Measurements from ENCODE around the gene SETD5.
A peak's percentile ranks its signal among the peaks of the same experiment; 100 is the strongest.

Gene SETD5

DNA sequence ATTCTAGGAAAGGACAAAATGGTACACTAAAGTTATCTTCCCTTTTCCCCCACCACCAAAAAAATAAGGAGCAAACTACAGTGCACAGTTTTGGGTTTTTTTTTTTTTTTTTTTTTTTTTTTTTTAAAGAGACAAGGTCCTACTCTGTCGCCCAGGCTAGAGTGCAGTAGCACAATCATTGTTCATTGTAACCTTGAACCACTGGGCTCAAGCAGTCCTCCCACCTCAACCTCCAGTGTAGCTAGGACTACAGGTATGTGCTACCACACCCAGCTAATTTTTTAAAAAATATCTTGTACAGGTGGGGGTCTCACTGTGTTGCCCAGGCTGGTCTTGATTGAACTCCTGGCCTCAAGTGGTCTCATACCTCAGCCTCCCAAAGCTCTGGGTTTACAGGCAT lies 14.9 kb downstream of the SETD5 start:
- DNase-seq = no peak

DNA sequence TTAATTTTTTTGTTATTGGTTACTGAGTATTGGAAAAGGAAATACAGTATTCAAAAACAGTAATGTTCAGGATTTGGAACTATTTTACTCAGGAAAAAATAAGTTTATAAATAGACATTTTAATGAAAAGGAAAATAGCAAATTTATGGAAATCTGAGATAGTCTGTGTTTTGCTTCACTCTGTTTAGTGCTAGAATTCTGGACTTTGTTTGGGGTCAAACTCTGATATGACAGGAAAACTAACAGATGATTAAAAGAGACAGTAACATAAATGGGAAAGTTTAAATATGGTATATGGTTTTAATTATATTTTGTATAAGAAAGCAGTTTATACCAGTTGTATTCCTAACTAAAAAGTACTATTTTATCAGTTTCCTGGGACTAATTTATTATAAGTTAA lies 17.4 kb downstream of the SETD5 start:
- DNase-seq = no peak

DNA sequence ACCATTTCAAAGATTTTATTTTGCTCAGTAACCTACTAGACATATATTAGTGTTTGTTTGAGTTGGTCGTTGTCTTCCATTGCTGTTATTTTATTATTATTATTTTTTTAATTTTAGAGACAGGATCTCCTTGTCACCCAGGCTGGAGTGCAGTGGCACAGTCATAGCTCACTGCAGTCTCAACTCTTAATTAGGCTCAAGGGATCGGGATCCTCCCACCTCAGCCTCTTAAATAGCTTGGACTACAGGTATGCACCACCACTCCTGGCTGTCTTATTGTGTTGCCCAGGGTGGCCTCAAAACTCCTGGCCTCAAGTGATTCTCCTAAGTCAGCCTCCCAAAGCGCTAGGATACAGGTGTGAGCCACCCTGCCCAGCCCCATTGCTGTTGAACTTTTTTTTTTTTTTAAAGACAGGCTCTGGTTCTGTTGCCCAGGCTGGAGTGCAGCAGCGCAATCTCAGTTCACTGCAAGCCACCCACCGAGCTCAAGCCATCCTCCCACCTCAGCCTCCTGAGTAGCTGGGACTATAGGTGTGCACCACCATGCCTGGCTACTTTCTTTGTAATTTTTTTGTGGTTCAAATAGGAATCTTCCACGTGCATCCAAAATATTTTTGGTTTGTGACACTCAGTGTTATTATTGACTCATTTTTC lies 18.2 kb downstream of the SETD5 start:
- no peak for DNase-seq

DNA sequence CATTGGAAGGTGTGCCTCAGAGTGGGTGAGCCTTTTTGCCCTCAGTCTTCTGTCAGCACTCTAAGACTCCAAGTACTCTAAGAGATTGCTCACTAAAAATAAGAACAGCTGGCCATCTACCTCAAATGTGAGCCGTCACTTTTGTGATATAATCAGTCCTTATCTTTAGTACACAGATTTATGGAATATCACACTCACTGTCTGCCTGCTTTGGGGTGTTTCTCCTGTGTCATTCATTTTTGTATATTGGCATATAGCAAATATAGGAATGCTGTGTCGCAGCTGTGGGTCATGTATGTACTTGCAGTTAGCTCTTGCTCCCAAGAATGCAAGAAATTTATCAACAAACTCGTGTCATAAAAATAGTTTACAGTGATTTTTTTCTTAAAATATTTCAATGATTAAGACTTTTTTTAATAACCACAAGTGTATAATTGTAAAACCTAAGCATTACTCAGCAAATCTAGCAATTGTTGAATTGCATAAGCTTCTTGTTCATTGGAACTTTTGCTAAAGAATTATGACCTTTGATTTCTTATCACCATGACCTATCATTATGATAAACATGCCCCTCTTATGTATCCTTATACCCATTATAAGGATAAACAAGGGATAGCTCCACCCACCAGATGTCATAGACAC lies 18.8 kb downstream of the SETD5 start:
- no peak for DNase-seq

DNA sequence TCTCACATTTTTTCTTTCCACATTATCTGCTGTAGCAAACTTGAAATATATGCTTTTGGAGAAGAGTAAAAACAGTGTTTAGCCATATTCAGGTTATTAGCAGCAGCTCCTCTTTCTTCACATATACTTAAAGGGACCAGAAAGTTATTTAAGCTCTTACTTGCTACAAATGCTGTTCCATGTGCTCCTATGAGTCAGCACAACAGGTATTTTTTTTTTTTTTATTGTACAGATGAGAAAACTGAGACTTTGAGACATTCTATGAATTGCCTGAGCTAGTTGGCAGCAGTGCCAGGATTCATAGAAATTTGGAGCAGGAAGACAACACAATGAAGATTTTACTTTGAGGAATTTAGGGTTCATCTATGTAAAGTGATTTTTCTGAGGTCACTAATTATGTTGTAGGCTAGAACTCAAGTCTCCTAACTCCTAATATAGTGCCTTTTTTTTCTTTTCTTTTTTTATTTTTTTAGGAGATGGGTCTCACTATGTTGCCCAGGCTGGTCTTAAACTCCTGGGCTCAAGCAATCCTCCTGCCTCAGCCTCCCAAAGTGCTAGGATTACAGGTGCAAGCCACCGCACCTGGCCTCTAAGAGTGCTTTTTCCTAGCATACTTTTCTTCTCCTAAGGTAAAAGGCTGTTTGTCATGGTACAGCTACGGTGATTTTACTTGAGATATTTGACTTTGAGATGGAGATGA lies 23.6 kb downstream of the SETD5 start:
- no peak for DNase-seq

DNA sequence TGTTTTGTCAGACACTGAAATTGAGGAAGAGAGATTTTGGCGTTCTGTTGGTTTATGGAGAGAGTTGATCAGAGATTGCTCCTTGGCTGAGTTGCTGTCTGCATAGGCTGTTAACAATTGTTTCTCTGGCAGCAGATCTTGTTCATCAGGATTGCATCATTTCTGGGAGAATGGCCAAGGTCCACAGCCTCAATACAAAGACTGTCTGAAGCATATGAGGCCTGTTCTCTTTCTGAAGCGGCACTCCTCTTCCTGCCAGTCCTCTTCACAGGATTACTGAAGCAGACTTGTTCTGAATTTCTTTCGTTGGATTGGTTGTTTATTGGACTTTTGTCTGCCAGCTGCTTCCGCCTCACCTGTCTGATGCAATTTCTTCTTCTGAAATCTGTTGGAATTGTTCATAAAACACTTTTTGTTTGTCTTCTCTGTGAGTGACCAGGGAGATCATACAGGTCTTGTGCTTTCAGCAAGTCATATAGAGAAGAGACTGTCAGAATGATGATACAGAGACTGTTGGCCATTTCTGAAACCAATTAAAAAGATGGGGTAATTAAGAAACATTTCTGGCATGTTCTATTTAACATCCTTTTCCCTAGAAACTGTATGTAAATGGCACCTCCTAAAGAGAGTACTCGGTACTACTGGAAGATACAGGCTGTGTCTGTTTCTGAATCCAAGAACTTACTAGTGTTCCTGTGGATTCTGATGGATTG lies 25.5 kb downstream of the SETD5 start:
- peak; percentile 50 for DNase-seq

DNA sequence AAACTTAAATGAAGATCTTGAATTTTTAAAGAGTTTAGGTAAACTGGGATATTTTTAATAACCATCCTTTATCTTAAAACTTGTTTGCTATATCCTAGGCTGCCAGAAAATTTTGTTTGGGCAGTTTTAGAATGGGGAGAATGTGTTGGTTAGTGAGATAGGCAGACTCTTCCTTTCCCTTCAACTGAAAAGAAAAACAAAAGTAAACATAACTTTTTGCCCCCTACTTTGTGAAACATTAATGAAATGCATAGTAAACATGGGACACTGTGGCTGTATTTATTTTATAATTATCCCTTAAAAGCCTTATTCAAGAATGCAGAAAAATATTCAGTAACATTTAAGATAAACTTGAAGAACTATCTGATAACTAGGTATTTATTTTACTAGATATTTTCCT lies 31.0 kb downstream of the SETD5 start:
- DNase-seq = no peak

DNA sequence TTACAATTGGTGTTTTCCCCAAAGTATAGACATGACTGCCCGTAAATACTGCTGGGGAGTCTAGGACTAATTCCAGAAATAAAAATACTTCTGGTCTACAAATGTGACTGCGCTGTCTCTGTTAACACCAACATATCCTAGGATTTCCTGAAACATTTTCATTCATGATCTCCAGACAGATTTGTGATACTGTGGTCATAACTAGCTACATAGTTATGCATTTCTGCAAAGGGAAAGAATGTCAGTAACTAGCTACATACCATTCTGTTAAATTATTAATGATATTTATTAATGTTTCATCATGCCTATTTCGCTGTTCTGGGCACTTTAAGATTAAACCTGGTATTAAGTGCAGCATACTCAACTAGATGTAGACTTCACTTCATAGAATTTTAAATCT lies 33.3 kb downstream of the SETD5 start:
- no peak for DNase-seq

DNA sequence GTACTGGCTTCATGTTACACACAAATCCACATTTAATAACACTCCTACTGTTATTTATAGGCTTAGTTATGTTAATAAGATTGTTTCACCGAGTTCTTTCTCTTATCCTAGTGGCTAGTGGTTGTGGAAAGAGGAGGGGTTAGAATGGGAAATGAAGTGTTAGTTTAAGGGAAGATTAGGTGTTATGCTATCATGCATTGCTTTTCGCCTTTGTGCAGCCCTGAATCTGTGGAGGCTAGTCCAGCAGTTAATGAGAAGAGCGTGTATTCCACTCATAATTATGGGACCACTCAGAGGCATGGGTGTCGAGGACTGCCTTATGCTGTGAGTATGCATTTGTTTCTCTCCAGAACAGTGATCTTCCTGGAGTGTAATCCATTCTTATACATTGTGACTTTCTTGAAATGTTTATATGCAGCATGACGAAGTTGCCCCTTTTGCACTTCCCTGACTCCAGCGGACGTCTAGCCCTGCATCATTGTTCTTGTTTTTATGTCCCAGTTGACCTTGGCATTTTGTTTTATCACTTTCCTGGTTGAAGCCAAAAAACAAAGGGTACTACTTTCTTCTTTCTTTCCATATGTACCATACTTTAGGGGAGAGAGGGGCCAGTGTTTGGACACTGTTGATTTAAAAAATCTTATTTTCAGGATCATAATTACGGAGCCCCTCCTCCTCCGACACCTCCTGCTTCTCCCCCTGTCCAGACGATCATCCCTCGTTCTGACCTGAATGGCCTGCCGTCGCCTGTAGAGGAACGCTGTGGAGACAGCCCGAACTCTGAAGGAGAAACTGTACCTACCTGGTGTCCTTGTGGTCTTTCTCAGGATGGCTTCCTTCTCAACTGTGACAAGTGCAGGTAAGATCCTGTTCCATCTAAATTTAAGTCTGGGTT lies 36.5 kb downstream of the SETD5 start:
- no peak for DNase-seq

DNA sequence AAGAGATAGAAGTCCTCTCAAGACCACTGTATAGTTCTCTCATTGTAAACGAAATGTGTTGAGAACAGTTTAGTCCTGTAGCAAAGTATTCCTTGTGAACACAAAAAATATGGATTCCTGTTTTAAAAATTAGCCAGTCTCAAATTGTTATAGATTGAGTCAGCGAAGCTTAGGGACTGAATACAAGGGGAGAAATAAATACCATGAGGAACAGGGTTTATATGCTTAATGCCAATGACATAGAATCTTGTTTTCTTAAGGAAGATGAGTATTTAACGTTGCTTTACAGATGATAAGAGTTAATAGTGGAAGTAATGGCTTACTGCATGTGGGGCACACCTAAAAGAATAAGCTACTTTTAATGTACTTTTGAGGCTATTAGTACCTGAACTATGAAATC lies 37.9 kb downstream of the SETD5 start:
- DNase-seq = no peak

DNA sequence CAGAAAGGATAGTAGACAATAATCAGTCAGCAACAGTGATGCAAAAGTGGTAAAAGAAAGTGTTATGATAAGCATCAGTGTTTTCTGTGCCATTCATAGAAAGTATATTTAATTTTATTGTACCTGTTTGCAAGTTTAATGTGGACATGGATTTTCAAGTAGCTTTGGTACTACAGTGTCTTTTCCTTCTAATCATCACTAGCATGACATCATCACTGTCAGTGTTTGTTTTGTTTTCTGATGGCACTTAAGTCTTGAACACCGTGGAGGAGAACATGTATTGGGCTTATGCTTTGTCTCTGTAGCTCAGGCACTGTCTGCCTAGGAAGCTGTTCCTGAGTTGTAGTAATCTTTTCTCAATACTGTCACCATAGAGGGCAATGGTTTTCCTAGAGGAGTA lies 41.9 kb downstream of the SETD5 start:
- DNase-seq = no peak

DNA sequence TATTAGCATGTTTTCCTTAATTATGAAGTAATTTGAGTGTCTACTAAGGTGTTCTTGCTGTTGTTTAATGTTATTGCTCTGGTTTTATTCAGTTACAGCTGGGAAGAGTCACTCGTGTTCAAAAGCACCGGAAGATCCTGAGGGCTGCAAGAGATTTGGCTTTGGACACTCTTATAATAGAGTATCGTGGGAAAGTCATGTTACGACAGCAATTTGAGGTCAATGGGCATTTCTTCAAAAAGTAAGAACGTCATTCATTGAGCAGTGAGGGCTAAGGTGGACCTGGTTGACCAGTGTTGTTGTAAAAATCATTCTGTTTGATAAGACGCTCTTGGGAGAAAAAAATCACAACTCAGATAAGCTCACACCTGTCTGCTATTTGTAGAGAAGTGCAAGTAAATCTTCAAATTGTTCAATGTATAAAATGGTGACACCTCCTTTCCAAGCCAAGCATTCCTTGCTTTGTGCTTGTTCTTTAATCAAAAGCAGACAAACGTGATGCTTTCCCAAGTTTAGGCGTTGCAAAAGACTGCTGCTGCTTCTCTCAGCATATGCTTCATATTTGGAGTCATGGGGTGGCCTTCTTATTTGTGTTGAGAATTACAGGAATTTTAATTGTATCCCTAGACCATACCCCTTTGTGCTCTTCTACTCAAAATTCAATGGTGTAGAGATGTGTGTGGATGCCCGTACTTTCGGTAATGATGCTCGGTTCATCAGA lies 44.2 kb downstream of the SETD5 start:
- no peak for DNase-seq

DNA sequence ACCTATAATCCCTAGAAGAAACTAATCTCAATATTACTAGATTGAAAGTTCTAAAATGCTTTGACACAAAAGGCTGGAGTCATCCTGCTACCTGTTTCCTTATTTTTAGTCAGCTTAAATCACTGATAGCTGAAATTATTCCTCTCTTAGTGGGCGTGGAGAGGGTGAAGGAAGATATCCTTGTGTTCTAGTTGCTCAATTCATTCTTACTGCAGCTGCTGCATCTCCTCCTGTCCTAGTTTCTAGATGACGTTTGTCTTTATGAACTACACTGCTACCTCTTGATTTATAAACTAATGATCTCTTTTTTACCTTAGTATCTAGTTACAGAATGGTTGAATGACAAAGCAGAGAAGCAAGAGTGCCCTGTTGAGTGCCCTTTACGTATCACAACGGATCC lies 50.7 kb downstream of the SETD5 start:
- no peak for DNase-seq

DNA sequence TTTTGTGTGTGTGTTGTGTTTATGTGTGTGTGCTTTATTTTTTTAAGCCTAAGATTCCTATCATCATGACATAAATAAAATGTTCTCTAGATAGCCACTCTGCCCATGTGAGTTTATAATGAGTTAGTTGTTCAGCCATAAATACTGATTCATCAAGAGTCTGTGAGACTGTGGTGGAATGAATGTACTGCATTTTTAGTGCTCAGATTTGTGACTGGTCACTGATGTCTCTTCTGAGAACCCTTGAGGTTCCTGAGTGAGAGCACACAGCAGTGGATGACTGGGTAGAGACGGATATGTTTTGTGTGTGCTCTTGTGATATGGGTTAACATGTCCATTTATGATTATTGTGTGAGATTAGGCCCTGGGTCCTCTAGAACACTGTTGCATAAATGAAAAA lies 51.2 kb downstream of the SETD5 start:
- no peak for DNase-seq

DNA sequence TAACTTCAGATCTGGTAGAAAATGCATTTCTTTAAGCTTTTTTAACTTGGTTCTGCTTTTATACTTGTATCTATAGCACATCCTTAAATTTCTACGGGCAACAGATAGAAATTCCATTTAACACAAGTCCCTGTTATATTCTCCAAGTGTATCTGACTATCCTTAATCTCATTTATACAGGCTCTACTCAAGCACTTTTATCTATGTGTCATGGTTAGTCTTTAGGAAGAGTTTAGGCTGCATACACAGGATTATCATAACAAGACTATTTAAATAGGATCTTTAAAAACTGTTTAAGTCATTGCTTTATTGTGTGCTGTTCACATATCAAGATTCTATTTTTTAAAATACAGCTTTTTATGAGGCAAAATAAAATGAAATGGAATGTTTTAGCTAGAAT lies 52.7 kb downstream of the SETD5 start:
- DNase-seq = no peak

DNA sequence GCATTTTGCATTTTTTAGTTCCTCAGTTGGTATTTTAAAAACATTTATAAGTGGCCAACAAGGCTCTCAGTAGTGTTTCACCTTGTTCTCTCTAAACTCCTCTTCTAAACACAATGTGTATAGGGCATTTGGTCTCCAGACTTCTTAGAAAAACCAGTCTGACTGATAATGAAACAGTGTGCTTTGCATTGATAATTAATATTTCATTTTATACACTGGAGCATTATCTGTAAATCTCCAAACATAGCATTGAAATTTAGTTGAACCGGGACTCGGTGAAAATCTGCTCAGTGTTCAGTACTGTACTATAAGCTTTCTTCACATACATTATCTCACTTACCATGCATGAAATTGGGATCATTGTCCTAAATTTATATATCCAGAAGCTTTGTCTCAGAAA lies 53.6 kb downstream of the SETD5 start:
- DNase-seq = no peak

DNA sequence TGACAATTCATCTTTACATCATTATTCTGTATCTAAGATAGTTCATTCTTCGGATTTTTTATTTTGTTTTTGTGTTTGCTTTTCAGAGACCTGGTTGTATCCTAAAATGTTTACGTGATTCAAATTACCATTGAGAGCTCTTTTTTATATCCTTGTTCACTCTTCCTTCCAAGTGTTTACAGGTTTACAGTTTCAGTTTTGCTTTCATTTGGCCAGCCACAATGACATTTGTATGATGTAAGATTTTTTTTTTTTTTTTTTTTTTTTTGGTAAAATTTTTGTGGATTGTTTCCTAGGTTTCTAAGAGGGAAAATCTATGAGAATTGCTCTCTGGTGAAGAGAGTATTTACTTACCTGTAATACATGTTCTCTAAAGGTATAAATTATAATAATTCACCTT lies 55.0 kb downstream of the SETD5 start:
- DNase-seq = no peak

DNA sequence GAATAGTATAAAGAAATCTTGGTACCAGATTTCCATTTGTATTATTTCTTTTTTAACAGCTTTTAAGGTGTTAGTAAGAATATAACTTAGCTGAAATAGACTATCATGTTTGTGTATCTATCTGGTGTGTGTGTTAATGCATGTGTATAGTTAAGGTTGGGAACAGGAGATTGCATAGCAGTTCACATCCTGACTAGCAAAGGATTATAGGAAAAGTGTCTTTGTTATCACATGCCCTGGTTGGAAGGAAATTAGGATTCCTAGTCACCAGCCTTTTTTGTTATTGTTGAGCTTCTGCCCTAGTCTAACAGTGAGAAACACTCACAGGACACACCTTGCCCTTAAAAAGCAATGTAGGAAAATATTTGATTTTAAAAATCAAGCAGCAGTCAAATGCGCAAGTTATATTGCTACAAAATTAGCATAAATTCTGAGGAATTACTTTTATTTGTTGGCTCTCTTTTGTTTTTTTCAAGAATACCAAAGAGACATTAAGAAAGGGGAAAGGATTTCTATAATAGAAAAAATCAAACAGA lies 58.2 kb downstream of the SETD5 start:
- DNase-seq = no peak

DNA sequence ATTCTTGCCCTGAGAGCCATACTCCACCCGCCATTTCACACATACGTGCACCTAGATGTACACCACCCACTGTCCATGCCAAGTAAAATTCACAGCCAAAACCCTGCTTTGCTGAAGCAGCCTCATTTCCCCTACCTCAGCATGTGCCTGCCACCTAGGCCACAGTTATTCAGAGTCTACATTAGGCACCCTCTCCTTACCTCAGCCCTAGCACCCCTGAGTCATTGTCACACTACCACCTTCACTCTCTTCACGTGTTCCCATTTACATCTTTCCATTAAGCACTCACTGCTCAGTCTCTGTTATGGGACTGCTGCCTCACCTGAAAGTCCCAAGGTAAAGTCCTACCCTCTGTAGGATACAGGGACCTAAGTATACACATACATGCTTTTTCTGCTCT lies 70.0 kb downstream of the SETD5 start:
- DNase-seq = no peak

DNA sequence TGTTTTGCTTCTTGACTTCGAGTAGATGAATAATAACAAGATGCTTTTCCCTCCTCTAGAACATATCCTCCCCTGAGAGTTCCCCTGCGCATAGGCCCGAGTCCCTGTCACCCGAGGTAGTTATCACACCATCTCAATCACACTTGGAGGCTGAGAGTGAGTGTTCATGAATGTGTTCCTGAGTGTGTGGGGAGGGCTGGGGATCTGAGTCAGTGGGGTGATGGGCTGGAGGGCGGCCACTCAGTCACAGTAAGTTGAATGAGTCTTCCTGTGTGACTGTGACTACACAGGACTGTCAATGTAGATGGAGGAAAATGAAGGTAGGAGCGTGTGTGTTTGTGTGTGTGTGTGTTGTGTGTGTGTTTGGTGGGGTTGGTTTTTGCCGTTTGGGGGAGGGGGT lies 71.0 kb downstream of the SETD5 start:
- DNase-seq = no peak

DNA sequence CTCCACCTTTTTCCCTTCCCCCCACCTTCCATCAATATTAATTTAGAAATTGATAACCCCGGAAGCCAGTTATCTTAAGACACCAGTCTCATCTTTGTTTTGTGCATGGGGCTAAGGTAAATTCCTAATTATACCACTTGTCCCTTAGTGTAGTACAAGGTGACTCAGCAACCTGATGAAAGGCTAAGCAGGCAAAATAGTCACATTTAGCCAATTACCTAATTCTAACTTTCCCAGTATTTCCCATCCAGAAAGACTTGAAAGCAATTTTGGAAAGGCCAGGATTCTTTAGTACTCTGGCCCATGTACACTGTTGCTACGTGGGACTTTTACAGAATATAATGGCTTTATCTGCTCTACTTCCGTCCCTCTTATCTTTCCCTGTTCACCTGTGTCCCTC lies 72.6 kb downstream of the SETD5 start:
- no peak for DNase-seq

DNA sequence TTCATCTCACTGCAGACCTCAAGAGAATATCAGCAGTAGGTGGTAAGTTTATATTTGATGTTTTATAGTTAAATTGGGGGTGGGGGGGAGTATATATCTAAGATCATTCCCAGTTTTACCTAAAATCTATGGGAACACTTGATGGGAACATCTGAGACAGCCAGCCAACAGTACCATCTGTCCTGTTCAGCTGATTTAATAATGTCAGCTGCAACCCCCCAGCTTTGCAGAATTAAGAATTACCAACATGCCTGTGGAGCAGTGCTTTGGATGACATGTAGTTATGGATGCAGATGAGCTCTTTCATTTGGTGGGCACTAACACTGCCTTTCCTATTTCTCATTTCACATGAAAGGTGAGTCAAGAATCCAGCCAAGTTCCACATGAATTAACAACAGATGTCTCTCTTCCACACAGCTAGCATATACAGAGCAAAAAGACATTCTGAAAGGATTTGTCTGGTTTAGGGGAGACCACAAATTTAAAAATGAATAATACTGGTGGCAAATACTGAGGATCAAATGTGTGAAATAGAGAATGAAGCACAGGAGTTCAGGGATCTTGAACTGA lies 76.2 kb downstream of the SETD5 start:
- no peak for DNase-seq

Data from NCI-H2107 (cell line).